ENCODE measurements around the gene MLC1. TPM values are rescaled to one million over a fixed set of nuclear protein-coding genes. Genes with fewer than 3 reads are reported as not detected.

Gene MLC1
- total and polyA plus RNA-seq, 9 donors: 0.11 to 1.1 (median 0.35) TPM; not detected in 2

- H3K4me3 ChIP-seq: no peak overlapping the region
- TF ChIP-seq, protein P1, sequence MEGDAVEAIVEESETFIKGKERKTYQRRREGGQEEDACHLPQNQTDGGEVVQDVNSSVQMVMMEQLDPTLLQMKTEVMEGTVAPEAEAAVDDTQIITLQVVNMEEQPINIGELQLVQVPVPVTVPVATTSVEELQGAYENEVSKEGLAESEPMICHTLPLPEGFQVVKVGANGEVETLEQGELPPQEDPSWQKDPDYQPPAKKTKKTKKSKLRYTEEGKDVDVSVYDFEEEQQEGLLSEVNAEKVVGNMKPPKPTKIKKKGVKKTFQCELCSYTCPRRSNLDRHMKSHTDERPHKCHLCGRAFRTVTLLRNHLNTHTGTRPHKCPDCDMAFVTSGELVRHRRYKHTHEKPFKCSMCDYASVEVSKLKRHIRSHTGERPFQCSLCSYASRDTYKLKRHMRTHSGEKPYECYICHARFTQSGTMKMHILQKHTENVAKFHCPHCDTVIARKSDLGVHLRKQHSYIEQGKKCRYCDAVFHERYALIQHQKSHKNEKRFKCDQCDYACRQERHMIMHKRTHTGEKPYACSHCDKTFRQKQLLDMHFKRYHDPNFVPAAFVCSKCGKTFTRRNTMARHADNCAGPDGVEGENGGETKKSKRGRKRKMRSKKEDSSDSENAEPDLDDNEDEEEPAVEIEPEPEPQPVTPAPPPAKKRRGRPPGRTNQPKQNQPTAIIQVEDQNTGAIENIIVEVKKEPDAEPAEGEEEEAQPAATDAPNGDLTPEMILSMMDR (IDR thresholded peaks at IDR 0.05): no peak
- TF ChIP-seq EP300 (IDR thresholded peaks at IDR 0.05): no peak
- TF ChIP-seq POLR2A (IDR thresholded peaks at IDR 0.05): no peak
- intact Hi-C loops (cut with DNase I): no loop called here
- no peaks in the 10 kb centered on the region for H3K27me3 ChIP-seq
- H3K27ac ChIP-seq: no peak overlapping the region
- no peaks in the 10 kb centered on the region for H3K36me3 ChIP-seq
- no peaks in the 10 kb centered on the region for H3K9me3 ChIP-seq
- H3K4me1 ChIP-seq (ENCODE audit: insufficient read depth): peaks cover 3% of the 10 kb centered on the region
- DNase-seq: no peak
- WGBS, 3 donors: 55 to 77% (median 72%) methylated on average over 10 of the region's 10 CpGs
Measured at GRCh38 chr22:50084080-50084477, 1.1 kb downstream of the MLC1 start.

DNA sequence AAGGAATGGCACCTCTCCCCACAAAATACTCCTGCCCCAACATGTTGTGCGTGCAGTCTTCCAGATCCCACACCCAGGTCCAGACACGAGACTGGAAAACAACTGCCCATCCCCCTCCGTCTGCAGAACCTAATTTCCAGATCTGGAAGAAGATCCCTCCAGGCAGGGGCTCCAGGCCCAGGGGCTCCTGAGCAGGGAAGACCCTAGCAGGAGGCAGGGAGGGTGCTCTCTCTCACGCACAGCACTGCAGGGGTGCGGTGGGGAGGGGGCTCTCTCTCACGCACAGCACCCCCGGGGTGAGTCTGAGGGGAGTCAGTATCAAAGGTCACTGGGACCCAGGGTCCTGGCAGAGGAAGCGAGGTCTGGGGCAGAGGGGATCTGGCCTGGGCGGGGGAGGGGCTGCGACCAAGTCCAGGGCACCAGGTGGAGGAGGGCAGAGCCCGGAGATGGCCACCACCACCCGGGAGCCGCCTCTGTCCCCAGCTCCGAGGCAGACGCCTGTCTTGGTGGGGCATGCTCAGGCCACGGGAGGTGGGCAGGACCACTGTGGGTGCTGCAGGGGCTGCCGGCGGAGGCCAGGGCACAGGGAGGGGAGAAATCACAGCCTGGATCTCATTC, 1.7 kb downstream of the MLC1 start:
- no peak for DNase-seq
- TF ChIP-seq POLR2A (IDR thresholded peaks at IDR 0.05) (no peak), EP300 (IDR thresholded peaks at IDR 0.05) (no peak)
- TF ChIP-seq, protein P1 (IDR thresholded peaks at IDR 0.05): no peak
- Histone ChIP-seq H3K4me1 (ENCODE audit: insufficient read depth) (peaks cover 3% of the 10 kb centered on the region), H3K36me3 (no peaks in the 10 kb centered on the region), H3K27ac (no peak overlapping the region), H3K27me3 (no peaks in the 10 kb centered on the region), H3K9me3 (no peaks in the 10 kb centered on the region), H3K4me3 (no peak overlapping the region)
- WGBS, 3 donors: 62 to 68% (median 66%) methylated on average over 18 of the region's 18 CpGs
- intact Hi-C loops (cut with DNase I): no loop called here

DNA sequence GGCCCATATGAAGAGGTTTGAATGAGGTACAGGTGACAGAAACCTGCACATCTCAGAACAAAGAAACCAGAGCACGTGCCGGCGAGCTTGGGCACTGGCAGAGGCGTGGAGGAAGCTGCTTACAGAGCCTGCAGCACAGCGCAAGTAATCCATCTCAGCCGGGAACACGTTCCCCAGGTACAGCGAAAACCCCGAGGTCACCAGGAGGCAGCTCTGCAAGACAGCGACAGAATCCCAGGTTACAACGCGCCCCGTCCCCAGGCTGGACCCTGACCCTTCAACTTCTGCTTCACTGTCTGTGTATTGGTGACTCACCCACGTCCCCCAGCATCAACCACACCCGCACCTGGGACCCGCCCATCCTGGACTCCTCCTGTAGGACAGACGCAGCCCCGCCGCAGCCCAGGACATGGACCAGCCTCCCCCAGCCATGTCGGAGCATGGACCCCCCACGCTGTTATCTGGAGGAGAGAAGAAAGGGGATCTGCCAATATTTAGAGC, 2.2 kb downstream of the MLC1 start:
- no peak overlapping the region for H3K4me3 ChIP-seq
- TF ChIP-seq, protein P1 (IDR thresholded peaks at IDR 0.05): no peak
- TF ChIP-seq POLR2A (IDR thresholded peaks at IDR 0.05) (no peak), EP300 (IDR thresholded peaks at IDR 0.05) (no peak)
- peaks cover 3% of the 10 kb centered on the region for H3K4me1 ChIP-seq (ENCODE audit: insufficient read depth)
- intact Hi-C loops (cut with DNase I): no loop called here
- H3K9me3 ChIP-seq: no peaks in the 10 kb centered on the region
- H3K27ac ChIP-seq: no peak overlapping the region
- 80 to 86% (median 82%) methylated on average over 21 of the region's 21 CpGs for WGBS, 3 donors
- no peaks in the 10 kb centered on the region for H3K27me3 ChIP-seq
- DNase-seq: no peak
- no peaks in the 10 kb centered on the region for H3K36me3 ChIP-seq

- no peaks in the 10 kb centered on the region for H3K9me3 ChIP-seq
- no peak overlapping the region for H3K27ac ChIP-seq
- H3K27me3 ChIP-seq: no peaks in the 10 kb centered on the region
- TF ChIP-seq, protein P1 (IDR thresholded peaks at IDR 0.05): no peak
- TF ChIP-seq POLR2A (IDR thresholded peaks at IDR 0.05) (no peak), EP300 (IDR thresholded peaks at IDR 0.05) (no peak)
- H3K4me1 ChIP-seq (ENCODE audit: insufficient read depth): peaks cover 3% of the 10 kb centered on the region
- H3K4me3 ChIP-seq: no peak overlapping the region
- 84 to 93% (median 92%) methylated on average over 18 of the region's 18 CpGs for WGBS, 3 donors
- no peak for DNase-seq
- intact Hi-C loops (cut with DNase I): no loop called here
- no peaks in the 10 kb centered on the region for H3K36me3 ChIP-seq
Measured at GRCh38 chr22:50082197-50082715, 3.0 kb downstream of the MLC1 start.
